ENCODE results near the gene GIPC2. TPM values are rescaled to one million over a fixed set of nuclear protein-coding genes. Genes with fewer than 3 reads are reported as not detected.

Gene GIPC2
- total RNA-seq, 2 experiments from 2014 or later, result 0.44 to 0.74 TPM

DNA sequence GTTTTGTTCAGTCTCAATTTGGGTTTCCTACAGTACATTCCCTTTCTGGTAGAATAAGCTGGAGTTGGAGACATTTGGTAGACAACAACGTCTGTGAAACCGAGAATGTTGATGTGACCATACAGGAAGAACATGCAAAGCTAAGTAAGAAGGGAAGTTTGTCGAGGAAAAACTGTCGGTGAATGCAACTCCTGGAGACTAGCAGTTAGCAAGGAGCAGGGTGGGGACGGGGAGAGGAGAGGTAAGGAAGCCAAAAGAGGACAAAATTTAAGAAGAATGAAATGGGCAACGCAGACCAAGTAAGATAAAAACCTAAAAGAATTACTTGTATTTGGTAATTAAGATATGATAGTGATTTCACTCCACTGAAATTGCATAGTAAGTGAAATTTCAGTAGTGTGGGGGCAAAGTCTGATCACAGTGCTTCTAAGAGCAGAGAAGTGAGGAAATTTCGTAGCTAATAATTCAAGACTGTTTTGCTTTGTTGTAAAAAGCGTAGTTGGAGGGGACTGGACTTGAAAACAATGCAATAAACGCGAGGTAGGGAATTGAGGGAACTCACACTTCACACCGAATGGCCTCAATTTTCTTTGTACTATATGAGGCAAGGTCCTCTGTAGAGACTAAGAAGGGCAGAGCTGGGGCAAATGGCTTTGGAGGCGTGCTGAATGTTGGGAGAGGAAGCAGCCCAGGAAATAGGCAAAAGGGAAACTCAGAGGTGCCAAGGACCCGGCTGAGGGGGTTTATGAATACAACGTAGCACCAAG lies 787 bp upstream of the GIPC2 start:
- ATAC-seq (ENCODE audit: low read depth), result no peak
- POLR2A ChIA-PET, result interaction anchor here (2.0 kb wide), 1 partner anchor 40 kb away, joined by 10 read pairs; the partner anchor contains the start of gene DNAJB4

DNA sequence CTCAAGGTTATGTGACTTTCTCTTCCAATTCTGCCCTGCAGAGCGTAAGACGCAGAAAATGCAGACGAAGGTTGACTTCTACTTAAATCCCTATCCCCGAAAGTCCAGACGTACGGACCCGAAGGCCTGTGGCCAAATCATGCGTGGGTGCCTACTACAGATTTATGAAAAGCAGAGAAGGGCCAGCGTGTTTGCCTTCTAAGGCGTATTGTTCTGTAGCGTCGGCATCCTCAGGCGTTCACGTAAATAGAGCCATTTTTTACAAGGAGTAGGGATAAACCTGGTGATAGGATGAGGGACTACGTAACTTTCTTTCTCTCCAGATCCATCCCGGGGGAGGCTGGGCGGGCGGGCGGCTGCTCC lies 222 bp upstream of the GIPC2 start:
- Mint-ChIP-seq H3K36me3 (peaks cover 2% of the 10 kb centered on the region), H3K27ac (peak overlapping the region; percentile 4), H3K27me3 (peaks cover 32% of the 10 kb centered on the region), H3K9me3 (no peaks in the 10 kb centered on the region), H3K4me1 (peaks cover 28% of the 10 kb centered on the region), H3K4me3 (peak overlapping the region; percentile 77)
- DNase-seq, result no peak
- POLR2A ChIA-PET, result interaction anchor here (2.0 kb wide), 1 partner anchor 41 kb away, joined by 10 read pairs; the partner anchor contains the start of gene DNAJB4
- no peak for ATAC-seq (ENCODE audit: low read depth)

More for the DNA sequence above, 787 bp upstream of the GIPC2 start:
- peak overlapping the region; percentile 77 for H3K4me3 Mint-ChIP-seq
- H3K9me3 Mint-ChIP-seq, result no peaks in the 10 kb centered on the region
- H3K4me1 Mint-ChIP-seq, result peaks cover 30% of the 10 kb centered on the region
- DNase-seq, result no peak
- H3K27me3 Mint-ChIP-seq, result peaks cover 32% of the 10 kb centered on the region
- peaks cover 2% of the 10 kb centered on the region for H3K36me3 Mint-ChIP-seq
- peak overlapping the region; percentile 4 for H3K27ac Mint-ChIP-seq

DNA sequence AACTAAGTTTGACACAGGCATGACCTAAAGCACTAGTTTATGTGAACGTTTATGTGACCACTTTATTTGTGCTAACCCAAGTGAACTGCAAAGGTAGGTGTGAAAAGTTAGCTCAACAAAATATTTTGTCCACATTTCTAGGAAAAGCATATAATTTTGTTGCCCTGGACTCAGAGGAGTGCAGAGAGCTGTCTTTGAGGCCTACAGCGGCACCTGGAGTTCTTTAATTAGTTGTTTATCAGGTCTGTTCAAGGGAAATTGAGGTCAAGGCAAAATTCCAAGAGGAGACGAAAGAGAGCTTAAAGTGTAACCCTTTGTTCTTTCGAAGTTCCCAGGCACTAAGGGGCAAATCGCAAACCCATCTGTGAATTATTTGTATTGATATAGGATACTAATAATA lies 1.3 kb downstream of the GIPC2 start:
- ATAC-seq (ENCODE audit: low read depth) (no peak), DNase-seq (no peak)
- Mint-ChIP-seq H3K36me3 (peaks cover 2% of the 10 kb centered on the region), H3K27me3 (peaks cover 34% of the 10 kb centered on the region), H3K4me1 (peaks cover 24% of the 10 kb centered on the region), H3K9me3 (no peaks in the 10 kb centered on the region), H3K4me3 (peak overlapping the region; percentile 77), H3K27ac (no peak overlapping the region)
- POLR2A ChIA-PET, result interaction anchor here (0.9 kb wide), 1 partner anchor 43 kb away, joined by 4 read pairs; the partner anchor contains the start of gene DNAJB4

DNA sequence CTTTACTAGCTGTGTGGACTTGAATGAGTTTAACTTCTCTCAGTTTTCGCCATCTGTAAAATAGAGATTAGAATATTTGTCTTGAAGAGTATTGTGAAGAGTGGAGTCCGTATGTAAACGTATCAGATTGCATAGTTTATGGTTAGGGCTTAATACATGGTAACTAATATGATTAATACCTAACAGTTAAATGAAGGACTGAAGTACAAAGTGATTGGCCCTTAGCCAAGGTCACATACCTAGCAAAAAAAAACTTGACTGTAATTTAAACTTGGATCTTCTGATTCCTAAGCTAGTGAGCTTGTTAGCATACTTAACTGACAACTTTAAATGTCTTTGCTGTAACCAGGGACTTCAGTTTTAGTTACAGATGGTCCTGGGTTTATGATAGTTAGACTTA lies 1.9 kb downstream of the GIPC2 start:
- Mint-ChIP-seq H3K27ac (no peak overlapping the region), H3K27me3 (peaks cover 34% of the 10 kb centered on the region), H3K36me3 (peaks cover 2% of the 10 kb centered on the region), H3K4me1 (peaks cover 24% of the 10 kb centered on the region), H3K9me3 (no peaks in the 10 kb centered on the region), H3K4me3 (no peak overlapping the region)
- POLR2A ChIA-PET, result interaction anchor here (0.9 kb wide), 1 partner anchor 43 kb away, joined by 4 read pairs; the partner anchor contains the start of gene DNAJB4
- DNase-seq, result no peak
- no peak for ATAC-seq (ENCODE audit: low read depth)

DNA sequence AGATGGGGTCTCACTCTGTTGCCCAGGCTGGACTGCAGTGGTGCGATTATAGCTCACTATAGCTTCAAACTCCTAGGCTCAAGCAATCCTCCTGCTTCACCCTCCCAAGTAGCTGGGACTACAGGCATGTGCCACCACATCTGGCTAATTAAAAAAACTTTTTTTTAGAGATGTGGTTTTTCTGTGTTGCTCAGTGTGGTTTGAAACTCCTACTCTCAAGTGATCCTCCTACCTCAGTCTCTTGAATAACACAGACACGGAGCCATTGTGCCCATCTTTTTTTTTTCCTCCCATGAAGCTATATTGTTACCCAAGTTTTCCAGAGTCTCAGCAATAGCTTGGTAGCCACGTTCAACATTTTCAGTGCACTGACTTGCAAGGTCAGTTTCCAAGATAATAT lies 2.7 kb downstream of the GIPC2 start:
- no peak overlapping the region for H3K27ac Mint-ChIP-seq
- no peak overlapping the region for H3K4me3 Mint-ChIP-seq
- ATAC-seq (ENCODE audit: low read depth), result no peak
- no peak for DNase-seq
- peaks cover 2% of the 10 kb centered on the region for H3K36me3 Mint-ChIP-seq
- H3K9me3 Mint-ChIP-seq, result no peaks in the 10 kb centered on the region
- H3K27me3 Mint-ChIP-seq, result peaks cover 34% of the 10 kb centered on the region
- POLR2A ChIA-PET, result interaction anchor here (1.9 kb wide), 1 partner anchor 44 kb away, joined by 6 read pairs; the partner anchor contains the start of gene DNAJB4
- H3K4me1 Mint-ChIP-seq, result peaks cover 27% of the 10 kb centered on the region

DNA sequence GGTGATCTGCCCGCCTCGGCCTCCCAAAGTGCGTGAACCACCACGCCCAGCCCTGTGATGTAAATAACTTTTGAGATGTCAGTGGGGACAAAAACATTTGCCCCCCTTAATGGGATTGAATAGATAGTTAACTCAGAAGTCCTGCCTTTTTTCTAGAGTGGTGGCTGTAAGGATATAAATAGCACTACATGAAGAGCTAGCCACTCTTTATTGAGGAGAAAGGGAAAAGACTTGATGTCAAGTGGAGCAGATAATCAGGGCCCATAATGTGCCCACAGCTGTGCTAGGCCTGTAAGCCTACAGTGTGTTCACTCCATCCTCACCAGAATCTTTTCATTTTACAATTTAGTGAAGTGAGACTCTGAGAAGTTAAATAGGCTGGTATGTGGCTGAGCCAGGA lies 3.6 kb downstream of the GIPC2 start:
- no peak for ATAC-seq (ENCODE audit: low read depth)
- no peak for DNase-seq
- Mint-ChIP-seq H3K36me3 (peaks cover 2% of the 10 kb centered on the region), H3K4me1 (peaks cover 27% of the 10 kb centered on the region), H3K27me3 (peaks cover 30% of the 10 kb centered on the region), H3K9me3 (no peaks in the 10 kb centered on the region), H3K4me3 (no peak overlapping the region), H3K27ac (no peak overlapping the region)
- POLR2A ChIA-PET, result interaction anchor here (1.9 kb wide), 1 partner anchor 45 kb away, joined by 6 read pairs; the partner anchor contains the start of gene DNAJB4

DNA sequence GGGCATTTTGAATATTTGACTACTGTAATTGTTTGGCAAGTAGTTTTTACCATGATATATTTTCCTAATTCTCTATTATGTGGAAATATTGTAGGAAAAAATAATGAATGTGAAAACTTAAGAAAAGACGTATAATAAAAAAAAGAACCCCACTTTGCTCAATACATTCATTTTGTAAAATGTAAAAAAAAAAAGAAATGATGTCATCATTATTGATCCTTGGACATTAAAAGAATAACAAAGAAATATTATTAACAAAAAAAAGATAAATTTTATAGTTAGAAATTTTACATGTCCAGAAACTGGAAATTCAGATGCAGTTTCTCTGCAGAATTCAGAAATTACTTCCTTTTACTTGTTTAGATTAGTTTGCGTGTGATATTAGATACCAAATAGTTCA lies 5.2 kb downstream of the GIPC2 start:
- H3K36me3 Mint-ChIP-seq, result peaks cover 3% of the 10 kb centered on the region
- POLR2A ChIA-PET, result no interaction called here

DNA sequence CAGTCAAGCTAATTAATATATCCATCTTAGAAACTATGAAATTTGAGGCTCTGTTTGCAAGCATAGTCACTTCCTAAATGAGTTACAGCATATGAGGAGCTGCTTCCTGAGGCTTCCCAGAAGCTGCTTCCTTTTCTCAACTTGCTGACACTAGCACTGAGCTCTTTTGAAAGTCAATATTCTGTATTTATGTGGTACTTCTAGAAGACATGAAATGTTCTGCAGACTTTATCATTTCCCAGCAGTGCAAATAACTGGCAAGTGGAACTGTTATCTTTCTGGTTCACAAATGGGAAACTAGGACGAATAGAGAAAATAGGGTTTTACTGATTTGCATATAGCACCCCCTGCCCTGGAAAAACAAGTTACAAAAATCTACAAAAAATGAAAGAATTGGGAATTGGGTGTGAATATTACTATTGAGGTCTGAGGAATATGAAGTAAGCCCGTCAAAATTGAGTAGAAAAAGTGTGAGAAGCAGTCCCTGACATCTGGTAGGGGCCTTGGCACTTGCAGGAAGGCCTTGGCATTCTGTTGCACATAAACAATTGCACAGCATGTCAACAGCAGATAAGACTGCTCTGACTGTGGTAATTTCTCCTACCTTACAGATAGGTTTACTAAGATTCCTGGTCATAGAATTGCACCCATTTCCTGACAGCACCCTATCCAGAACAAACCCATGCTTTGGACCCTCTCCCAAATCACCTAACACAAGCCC lies 7.1 kb downstream of the GIPC2 start:
- no peak overlapping the region for H3K4me3 Mint-ChIP-seq
- ATAC-seq (ENCODE audit: low read depth) (no peak), DNase-seq (no peak)
- H3K4me1 Mint-ChIP-seq, result peaks cover 14% of the 10 kb centered on the region
- peaks cover 5% of the 10 kb centered on the region for H3K36me3 Mint-ChIP-seq
- peaks cover 3% of the 10 kb centered on the region for H3K9me3 Mint-ChIP-seq
- POLR2A ChIA-PET, result no interaction called here
- H3K27me3 Mint-ChIP-seq, result peaks cover 7% of the 10 kb centered on the region
- no peak overlapping the region for H3K27ac Mint-ChIP-seq

More for the DNA sequence above, 5.2 kb downstream of the GIPC2 start:
- peaks cover 3% of the 10 kb centered on the region for H3K9me3 Mint-ChIP-seq
- ATAC-seq (ENCODE audit: low read depth) (no peak), DNase-seq (no peak)
- peaks cover 18% of the 10 kb centered on the region for H3K4me1 Mint-ChIP-seq
- H3K4me3 Mint-ChIP-seq, result no peak overlapping the region
- no peak overlapping the region for H3K27ac Mint-ChIP-seq
- H3K27me3 Mint-ChIP-seq, result peaks cover 17% of the 10 kb centered on the region

DNA sequence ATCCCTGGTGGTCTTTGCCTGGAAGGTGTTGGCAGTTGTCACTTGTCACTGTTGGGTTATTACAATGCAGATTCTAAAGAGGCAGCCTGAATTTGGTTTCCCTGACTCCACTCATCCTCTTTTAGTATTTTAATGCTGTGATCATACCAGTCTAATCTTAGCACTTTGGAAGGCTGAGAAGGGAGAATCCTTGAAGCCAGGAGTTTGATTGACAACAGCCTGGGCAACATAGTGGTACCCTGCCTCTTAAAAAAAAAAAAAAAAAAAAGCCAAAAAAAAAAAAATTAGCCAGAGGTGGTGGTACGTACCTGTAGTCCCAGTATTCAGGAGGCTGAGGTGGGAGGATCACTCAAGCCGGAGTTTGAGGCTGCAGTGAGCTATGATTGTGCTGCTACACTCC lies 7.7 kb downstream of the GIPC2 start:
- Mint-ChIP-seq H3K4me3 (no peak overlapping the region), H3K27ac (no peak overlapping the region), H3K36me3 (peaks cover 5% of the 10 kb centered on the region), H3K4me1 (peaks cover 10% of the 10 kb centered on the region), H3K9me3 (peaks cover 4% of the 10 kb centered on the region), H3K27me3 (peaks cover 4% of the 10 kb centered on the region)
- DNase-seq (no peak), ATAC-seq (ENCODE audit: low read depth) (no peak)
- POLR2A ChIA-PET, result no interaction called here

DNA sequence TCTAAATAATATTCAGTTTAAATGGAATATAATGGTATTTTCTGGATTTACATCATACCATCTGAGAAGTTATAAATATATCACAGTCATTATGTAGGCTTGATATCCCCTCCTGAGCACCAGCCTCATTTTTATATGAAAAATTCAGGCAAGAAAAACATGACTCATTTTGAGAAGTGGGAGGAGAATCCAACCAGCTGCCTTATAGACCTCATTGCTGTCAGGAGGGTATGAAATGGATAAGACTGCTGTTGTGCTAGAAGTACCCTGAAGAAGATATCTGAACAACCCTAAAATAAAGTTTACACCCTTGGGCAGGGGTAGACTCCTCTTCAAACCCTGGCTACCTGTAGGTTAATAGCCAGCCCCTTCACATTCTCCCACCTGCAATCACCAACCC lies 8.8 kb downstream of the GIPC2 start:
- POLR2A ChIA-PET, result no interaction called here
- peaks cover 7% of the 10 kb centered on the region for H3K4me1 Mint-ChIP-seq
- ATAC-seq (ENCODE audit: low read depth), result no peak
- no peak overlapping the region for H3K27ac Mint-ChIP-seq
- peaks cover 7% of the 10 kb centered on the region for H3K27me3 Mint-ChIP-seq
- DNase-seq, result no peak
- H3K4me3 Mint-ChIP-seq, result no peak overlapping the region
- H3K9me3 Mint-ChIP-seq, result peaks cover 4% of the 10 kb centered on the region
- H3K36me3 Mint-ChIP-seq, result peaks cover 5% of the 10 kb centered on the region

DNA sequence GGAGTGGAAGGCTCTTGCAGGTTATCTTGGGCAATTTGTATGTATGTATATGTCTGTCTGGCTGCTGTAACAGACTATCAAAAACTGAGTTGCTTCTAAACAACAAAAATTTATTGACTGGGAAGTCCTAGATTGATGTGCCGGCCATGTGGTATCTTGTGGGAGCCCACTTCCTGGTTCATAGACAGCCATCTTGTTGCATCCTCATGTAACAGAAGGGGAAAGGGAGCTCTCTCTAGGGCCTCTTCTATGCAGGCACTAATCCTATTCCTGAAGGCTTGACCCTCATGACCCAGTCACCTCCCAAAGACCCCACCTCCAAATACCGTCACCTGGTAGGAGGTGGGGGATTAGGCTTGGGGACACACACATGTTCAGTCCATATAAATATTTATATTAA lies 9.2 kb downstream of the GIPC2 start:
- H3K27ac Mint-ChIP-seq, result no peak overlapping the region
- peaks cover 5% of the 10 kb centered on the region for H3K36me3 Mint-ChIP-seq
- POLR2A ChIA-PET, result no interaction called here
- H3K9me3 Mint-ChIP-seq, result peaks cover 4% of the 10 kb centered on the region
- H3K4me1 Mint-ChIP-seq, result peaks cover 7% of the 10 kb centered on the region
- no peak overlapping the region for H3K4me3 Mint-ChIP-seq
- no peak for ATAC-seq (ENCODE audit: low read depth)
- DNase-seq, result no peak
- peaks cover 5% of the 10 kb centered on the region for H3K27me3 Mint-ChIP-seq

DNA sequence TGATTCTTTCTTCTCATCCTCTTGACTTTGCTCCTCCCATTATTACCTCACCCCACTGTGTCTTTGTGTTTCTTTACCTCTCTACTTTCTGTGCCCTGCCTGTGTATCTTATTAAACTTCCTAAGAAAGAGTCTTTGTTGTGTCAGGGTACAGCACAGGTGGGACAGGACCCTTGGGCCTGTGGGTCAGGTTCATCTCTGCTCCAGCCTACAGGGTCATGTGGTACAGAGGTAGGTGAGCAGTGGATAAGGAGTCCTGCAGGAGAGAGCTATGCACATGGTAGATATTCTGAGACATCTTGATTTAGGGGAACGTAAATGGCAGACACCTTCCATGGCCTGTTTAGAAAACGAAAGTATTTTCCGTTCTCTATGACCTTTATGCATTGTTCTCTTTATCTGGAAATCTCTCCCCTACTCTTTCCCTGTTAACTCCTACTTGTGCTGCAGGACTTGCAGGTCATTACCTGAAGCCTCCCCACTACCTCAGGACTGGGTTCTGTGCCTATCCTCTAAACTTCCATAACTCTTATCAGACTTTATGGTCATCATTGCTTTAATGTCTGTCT lies 9.9 kb downstream of the GIPC2 start:
- Mint-ChIP-seq H3K27me3 (peaks cover 5% of the 10 kb centered on the region), H3K36me3 (peaks cover 5% of the 10 kb centered on the region), H3K9me3 (peaks cover 4% of the 10 kb centered on the region), H3K27ac (no peak overlapping the region), H3K4me3 (no peak overlapping the region), H3K4me1 (peaks cover 7% of the 10 kb centered on the region)
- DNase-seq (no peak), ATAC-seq (ENCODE audit: low read depth) (no peak)
- POLR2A ChIA-PET, result no interaction called here

DNA sequence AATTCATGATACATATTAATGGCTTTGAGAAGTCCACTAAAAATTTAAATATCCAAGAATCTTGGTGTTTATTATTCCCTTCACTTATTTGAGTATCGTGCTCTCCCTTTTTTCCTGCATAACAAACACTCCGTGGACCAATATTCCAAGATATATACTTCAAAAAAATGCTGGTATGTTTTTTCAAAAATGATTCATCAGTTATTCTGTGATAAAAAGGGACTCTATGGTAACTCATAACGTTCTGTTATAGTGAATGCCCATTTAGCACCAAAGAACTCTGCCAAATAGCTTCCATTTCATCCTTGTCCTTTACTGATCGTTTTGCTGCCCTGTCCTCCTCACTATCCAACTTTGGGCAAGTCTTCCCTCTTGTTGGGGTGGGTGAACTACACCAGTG lies 12.9 kb downstream of the GIPC2 start:
- peaks cover 5% of the 10 kb centered on the region for H3K36me3 Mint-ChIP-seq
- POLR2A ChIA-PET, result no interaction called here
- ATAC-seq (ENCODE audit: low read depth), result no peak
- H3K27me3 Mint-ChIP-seq, result peaks cover 3% of the 10 kb centered on the region
- no peak overlapping the region for H3K27ac Mint-ChIP-seq
- H3K4me1 Mint-ChIP-seq, result peaks cover 3% of the 10 kb centered on the region
- DNase-seq, result no peak
- no peak overlapping the region for H3K4me3 Mint-ChIP-seq
- peaks cover 4% of the 10 kb centered on the region for H3K9me3 Mint-ChIP-seq
